WERI-Rb-1 (cell line): ENCODE measurements around the gene PACRG.

Source experiments
- DNase-seq: peaks from one replicate; pipeline ENCODE4 v3.0.0-alpha.2; 2020
- H3K27ac ChIP-seq: fragments of 250-450 bp; sonication (Bioruptor Pico); 2 replicates; pipeline ENCODE4 v1.5.1; 2020; ENCODE audit warnings: mild to moderate bottlenecking, moderate library complexity
- H3K27me3 ChIP-seq: fragments of 250-450 bp; sonication (Bioruptor Pico); 2 replicates; pipeline ENCODE4 v1.5.1; 2021; ENCODE audit warnings: mild to moderate bottlenecking, low read depth, moderate library complexity; ENCODE audit not compliant: insufficient read depth, severe bottlenecking
- H3K36me3 ChIP-seq: fragments of 250-450 bp; sonication (Bioruptor Pico); 2 replicates; pipeline ENCODE4 v1.5.1; 2020; ENCODE audit warnings: mild to moderate bottlenecking, moderate library complexity
- H3K4me3 ChIP-seq: 2 replicates; pipeline ENCODE4 v1.5.1; 2011; ENCODE audit warnings: low read depth, mild to moderate bottlenecking, control low read depth, low read length
- H3K9me3 ChIP-seq: fragments of 250-450 bp; sonication (Bioruptor Pico); 2 replicates; pipeline ENCODE4 v1.5.1; 2021; ENCODE audit warnings: mild to moderate bottlenecking, moderate library complexity; ENCODE audit not compliant: severe bottlenecking
- CTCF ChIP-seq: IDR thresholded peaks from 2 replicates; pipeline ENCODE4 v1.5.1; 2011; ENCODE audit warnings: low read depth, mild to moderate bottlenecking, control low read depth, inconsistent platforms, low read length

The PACRG gene

GRCh38 chr6:163176097-163176496 is 448.3 kb downstream of the PACRG start:
- no peak overlapping the region for H3K27ac ChIP-seq
- no peaks in the 10 kb centered on the region for H3K27me3 ChIP-seq
- no peak for DNase-seq
- H3K9me3 ChIP-seq, result no peaks in the 10 kb centered on the region
- no peak for TF ChIP-seq CTCF
- H3K36me3 ChIP-seq, result no peaks in the 10 kb centered on the region
- no peak overlapping the region for H3K4me3 ChIP-seq

GRCh38 chr6:163177007-163177406 is 449.2 kb downstream of the PACRG start:
- no peak overlapping the region for H3K27ac ChIP-seq
- H3K36me3 ChIP-seq, result no peaks in the 10 kb centered on the region
- H3K9me3 ChIP-seq, result no peaks in the 10 kb centered on the region
- TF ChIP-seq CTCF, result no peak
- no peak for DNase-seq
- no peaks in the 10 kb centered on the region for H3K27me3 ChIP-seq
- H3K4me3 ChIP-seq, result no peak overlapping the region

GRCh38 chr6:163177892-163178420 is 450.2 kb downstream of the PACRG start:
- H3K9me3 ChIP-seq, result no peaks in the 10 kb centered on the region

GRCh38 chr6:163179061-163179460 is 451.3 kb downstream of the PACRG start:
- TF ChIP-seq CTCF, result no peak
- H3K27ac ChIP-seq, result no peak overlapping the region
- no peaks in the 10 kb centered on the region for H3K27me3 ChIP-seq
- DNase-seq, result no peak
- no peaks in the 10 kb centered on the region for H3K36me3 ChIP-seq
- H3K4me3 ChIP-seq, result no peak overlapping the region
- no peaks in the 10 kb centered on the region for H3K9me3 ChIP-seq

More at GRCh38 chr6:163177892-163178420, 450.2 kb downstream of the PACRG start:
- no peaks in the 10 kb centered on the region for H3K36me3 ChIP-seq
- no peak overlapping the region for H3K4me3 ChIP-seq
- no peak for TF ChIP-seq CTCF
- no peaks in the 10 kb centered on the region for H3K27me3 ChIP-seq
- no peak overlapping the region for H3K27ac ChIP-seq
- no peak for DNase-seq

GRCh38 chr6:163179721-163180120 is 451.9 kb downstream of the PACRG start:
- H3K27ac ChIP-seq, result no peak overlapping the region
- no peaks in the 10 kb centered on the region for H3K36me3 ChIP-seq
- no peak for TF ChIP-seq CTCF
- no peak overlapping the region for H3K4me3 ChIP-seq
- no peak for DNase-seq
- no peaks in the 10 kb centered on the region for H3K9me3 ChIP-seq
- no peaks in the 10 kb centered on the region for H3K27me3 ChIP-seq

- Histone ChIP-seq H3K4me3 (no peak overlapping the region), H3K36me3 (no peaks in the 10 kb centered on the region), H3K27me3 (no peaks in the 10 kb centered on the region), H3K9me3 (no peaks in the 10 kb centered on the region), H3K27ac (no peak overlapping the region)
- no peak for TF ChIP-seq CTCF
- no peak for DNase-seq
These were observed 453.2 kb downstream of the PACRG start for GRCh38 chr6:163180874-163181541.
